CD4-positive, alpha-beta T cell treated with Interleukin-15 for 4 hours (primary cell): ENCODE measurements around the gene SF3A2.
"Not testable (repeated sequence)": the region's sequence is repeated elsewhere in the genome, so short reads cannot be mapped to it uniquely, and the experiment has no call there.

Source experiments
- DNase-seq: peaks from one replicate; pipeline ENCODE4 v3.0.0-alpha.2; 2020; ENCODE audit warnings: low spot score

The SF3A2 gene

DNA sequence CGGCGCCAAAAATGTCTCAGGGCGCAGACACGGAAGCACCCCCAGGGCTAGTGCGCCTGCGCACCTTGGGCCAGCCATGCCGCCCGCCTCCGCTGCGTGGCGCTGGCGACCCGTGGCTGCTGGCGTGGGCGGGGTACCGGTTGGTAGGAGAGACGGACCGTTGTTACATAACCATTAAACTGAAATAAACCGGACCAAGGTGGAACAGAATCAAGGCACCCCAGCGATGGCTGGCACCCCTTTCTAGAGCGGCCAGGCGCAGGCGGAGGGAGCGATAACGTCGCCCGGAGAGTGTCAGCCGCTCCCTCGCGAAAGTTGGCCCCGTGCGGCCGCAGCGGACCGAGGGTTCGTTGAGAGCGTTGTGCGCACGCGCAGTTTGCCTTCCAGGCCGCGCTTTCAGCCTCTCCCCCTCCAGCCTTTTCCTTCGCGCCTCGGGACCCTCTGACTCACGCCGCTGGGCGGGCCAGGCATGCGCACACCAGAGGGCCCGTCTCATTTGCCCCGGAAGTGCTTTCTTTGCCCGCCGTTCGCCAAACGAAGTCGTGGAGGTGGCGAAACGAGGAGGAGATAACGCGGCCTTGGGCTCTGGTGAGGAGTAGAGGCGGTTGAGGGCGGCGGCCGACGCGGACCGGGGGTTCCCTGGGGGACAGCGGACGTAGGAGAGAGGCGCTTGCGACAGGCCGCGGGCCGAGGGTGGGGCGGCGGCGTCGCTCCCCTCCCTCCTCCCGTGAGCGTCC, at the start of gene SF3A2, which contains the start of gene PLEKHJ1:
SF3A2 (plus strand) TSS at position 511 of the 737 bp plus-strand sequence. CDS start 6,595 bp downstream, outside the sequence.
PLEKHJ1 (minus strand) TSS at position 16 of the 737 bp plus-strand sequence. CDS start 81 bp downstream, outside the sequence.
- DNase-seq: peak; percentile 97

DNA sequence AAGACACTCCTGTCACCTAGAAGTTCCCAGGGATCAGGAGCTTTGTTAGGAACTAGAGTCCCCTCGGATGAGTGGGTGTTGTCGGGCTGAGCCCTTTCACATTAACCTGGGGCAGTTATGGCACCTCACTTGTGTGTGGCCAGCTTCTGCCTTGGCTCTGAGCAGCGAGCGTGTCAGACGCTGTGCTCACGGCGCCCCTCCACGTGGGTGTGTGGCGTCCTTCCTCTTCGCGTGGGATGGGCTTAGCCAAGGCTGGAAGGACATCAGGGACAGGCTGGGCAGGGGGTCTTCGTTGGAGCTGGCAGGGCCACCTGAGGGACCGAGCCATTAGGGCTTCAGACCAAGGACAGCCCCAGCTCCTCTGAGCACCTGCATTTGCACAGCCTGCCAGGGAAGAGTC, 49.5 kb upstream of the SF3A2 start:
- DNase-seq: no peak

- DNase-seq: no peak
Observed at GRCh38 chr19:2188708-2189385, 47.8 kb upstream of the SF3A2 start.

GRCh38 chr19:2189880-2190279, 46.7 kb upstream of the SF3A2 start:
- DNase-seq: no peak

DNA sequence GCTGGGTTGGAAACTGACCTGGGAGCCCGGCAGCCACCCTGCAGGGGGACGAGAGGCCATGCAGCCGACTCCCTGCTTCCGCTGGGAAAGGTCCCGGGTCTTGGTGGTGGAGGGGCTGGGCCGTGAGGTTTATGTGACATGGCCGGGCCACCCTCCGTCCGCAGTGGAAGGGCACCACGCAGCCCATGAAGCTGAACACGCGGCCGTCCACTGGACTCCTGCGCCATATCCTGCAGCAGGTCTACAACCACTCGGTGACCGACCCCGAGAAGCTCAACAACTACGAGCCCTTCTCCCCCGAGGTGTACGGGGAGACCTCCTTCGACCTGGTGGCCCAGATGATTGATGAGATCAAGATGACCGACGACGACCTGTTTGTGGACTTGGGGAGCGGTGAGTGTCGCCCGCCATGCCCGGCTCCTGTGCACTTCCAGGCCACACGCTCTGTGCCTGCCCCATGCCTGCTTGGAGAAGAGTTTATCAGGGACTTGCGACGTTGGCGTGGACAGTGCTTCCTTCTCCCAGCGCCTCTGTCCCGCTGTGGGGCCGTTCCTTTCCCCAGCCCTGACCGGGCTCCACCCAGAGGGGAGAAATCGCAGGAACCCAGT, 45.7 kb upstream of the SF3A2 start:
- no peak for DNase-seq

DNA sequence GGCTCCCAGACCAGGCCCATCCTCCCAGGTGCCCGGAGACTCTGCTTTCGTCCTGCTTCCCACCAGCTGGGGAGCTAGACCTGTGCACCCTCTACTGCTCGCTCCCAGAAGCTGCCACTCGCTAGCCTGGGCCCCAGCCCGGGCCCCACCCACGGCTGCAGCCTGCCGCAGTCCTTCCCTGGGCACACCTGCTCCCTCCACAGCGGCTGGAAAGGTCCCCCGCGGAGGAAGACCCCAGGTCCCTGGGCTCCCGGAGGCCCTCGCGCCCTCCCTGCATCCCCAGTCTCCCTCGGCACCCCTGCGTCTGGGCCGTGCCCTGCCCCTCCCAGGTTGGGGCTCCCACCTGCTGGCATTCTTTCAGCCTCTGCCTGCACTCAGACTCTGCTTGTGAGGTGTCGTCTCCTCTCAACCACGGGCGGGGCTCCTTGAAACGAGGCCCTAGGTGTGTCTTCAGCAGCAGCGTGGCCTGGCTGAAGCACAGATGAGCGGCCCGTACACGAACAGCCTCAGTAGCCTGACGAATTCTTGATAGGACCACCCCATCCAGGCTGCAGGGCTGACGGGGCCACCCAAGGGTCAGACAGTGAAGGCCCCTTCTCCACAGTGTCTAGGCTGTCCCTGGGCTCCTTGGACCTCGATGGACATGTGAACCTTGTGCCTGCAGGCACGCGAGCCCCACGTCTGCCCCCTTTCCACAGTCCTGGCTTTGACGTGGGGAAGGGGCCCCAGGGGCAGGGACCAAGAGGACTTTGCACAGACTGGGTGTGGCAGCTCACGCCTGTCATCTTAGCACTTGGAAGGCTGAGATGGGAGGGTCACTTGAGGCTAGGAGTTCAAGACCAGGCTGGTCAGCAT, 44.9 kb upstream of the SF3A2 start:
- no peak for DNase-seq

DNA sequence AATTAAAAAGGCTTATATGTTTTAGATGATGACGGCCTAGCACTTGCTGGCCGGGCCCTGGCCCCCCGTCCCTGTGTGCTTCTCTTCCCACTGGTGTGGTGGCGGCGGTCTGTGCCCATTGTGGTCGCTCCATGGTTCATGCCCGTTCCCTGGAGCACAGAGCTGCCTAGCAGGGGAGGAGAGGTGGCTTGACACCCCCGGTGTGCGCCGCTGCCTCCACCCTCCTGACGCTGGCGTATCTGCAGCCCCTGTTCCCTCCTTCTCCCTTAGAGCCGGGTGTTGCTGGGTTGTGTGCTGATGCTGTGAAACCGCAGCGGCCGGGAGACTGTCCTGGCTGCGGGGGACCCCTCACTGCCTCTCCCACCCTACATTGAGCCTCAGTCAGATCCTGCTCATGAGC, 43.8 kb upstream of the SF3A2 start:
- no peak for DNase-seq

- DNase-seq: no peak
Observed at GRCh38 chr19:2193807-2194206, 42.8 kb upstream of the SF3A2 start.

DNA sequence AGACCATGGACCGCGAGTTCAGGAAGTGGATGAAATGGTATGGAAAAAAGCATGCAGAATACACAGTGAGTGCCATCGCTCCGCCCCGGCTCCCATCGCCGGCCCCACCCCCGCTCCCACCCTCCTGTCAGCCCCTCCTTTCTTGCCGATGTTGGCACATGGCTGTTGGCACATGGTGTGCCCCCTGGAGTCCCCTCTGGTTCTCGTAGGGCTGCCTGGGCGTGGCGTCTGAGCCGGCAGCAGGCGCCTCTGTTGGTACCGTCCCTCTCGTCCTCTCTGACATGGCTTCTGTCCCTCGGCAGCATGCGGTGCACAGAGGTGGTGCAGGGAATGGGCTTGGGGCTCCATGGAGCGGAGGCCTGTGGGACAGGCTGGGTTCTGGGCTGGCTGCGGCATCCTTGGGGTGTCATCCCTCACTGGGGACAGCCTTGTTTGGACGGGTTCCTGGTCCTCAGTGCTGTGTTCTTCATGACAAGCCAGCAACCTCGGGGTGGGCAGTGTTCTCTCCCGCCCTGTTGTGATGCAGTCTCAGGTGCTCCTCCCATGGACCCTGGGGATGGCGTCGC, 42.0 kb upstream of the SF3A2 start:
- DNase-seq: no peak

DNA sequence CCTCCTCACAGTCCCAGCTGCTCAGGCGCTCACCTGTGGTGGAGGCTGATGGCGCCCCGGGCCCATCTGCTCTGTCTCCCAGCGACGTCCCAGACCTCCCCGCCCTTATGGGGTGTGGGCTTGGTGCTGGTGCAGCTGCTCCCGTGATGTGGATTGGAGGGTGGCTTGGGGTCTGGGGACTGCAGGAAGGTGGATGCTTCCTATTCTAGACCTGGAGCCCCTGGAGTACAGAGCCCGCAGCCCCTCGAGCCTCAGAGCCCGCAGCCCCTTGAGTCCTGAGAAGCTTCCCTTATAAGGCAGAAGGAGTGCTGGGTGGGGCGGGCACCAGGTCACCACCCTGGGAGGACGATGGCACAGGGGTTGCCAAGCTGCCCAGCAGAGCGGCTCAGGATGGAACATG, 41.3 kb upstream of the SF3A2 start:
- DNase-seq: no peak

DNA sequence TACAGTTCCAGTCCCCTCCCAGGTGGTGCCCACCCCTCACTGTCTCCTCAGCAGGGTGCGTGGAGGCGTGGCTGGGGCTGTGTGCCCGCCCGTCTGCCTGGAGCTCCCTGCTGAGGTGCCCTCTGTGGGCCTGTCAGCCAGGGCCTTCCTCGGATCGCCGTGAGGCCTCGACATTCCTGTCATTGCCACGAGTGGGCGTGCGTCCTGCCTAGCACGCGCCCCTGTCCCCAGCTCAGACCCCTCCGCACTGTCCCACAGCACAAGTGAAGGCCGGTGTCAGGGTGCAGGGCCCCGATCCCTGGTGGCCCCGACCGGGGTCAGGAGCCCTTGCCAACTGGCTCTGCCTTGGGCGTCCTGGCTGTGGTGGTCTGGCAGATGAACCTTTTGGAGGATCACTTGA, 40.7 kb upstream of the SF3A2 start:
- DNase-seq: no peak

DNA sequence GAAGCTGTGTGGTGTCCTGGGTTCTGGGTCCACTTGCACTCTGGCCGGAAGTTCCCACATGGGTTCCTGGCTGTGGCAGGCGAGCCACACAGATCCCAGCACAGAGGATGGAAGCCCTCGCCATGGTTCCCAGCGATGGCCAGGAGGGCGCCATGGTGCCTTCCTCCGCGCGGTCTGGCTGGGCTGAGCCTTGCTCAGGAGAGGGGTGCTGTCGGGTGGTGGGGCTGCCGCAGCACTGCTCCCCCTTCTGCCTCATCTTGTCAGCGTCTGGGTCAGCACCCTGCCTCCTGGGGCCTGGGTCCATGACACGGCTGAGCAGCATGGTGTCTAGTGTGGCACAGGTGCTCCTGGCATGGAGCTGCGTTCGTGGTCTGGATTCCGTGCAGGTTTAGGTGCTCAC, 39.4 kb upstream of the SF3A2 start:
- no peak for DNase-seq

DNA sequence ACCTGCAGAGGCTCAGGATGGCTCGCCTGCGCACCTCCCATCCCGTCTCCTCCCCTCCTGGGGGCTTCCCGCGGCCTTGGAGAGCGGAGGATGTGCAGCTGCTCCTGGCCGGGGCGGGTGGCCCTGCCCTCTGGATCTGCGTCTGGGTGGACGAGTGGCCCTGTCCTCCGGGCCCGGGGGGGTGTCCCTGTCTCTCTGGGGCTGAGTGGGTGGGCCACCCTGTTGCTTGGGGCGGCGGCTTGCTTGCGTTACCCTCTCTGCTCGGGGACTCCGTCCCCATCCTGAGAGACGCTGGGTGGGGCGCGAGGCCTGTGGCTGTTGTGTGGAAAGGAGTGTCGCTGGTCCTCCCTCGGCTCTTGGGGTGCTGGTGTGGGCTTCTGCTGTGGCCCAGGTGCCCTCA, 38.3 kb upstream of the SF3A2 start:
- no peak for DNase-seq

DNA sequence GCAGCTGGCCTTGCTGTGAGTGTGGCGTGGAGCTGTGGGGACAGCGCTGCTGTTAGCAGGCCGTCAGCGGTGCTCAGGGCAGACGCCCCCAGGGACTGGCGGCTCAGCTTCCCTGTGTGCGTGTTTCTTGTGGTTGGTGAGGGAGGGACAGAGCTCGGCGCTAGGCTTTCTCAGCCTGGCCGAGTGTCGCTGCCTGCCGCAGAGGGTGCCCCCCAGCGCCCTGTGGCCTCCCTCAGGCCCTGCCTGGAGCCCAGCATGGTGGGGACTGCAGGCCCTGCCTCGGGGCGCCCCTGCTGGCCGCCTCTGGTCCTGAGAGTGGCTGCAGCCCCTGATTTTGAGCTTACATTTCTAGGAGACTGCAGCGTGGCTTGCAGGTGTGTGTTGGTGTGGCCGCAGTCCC, 37.4 kb upstream of the SF3A2 start:
- DNase-seq: no peak

DNA sequence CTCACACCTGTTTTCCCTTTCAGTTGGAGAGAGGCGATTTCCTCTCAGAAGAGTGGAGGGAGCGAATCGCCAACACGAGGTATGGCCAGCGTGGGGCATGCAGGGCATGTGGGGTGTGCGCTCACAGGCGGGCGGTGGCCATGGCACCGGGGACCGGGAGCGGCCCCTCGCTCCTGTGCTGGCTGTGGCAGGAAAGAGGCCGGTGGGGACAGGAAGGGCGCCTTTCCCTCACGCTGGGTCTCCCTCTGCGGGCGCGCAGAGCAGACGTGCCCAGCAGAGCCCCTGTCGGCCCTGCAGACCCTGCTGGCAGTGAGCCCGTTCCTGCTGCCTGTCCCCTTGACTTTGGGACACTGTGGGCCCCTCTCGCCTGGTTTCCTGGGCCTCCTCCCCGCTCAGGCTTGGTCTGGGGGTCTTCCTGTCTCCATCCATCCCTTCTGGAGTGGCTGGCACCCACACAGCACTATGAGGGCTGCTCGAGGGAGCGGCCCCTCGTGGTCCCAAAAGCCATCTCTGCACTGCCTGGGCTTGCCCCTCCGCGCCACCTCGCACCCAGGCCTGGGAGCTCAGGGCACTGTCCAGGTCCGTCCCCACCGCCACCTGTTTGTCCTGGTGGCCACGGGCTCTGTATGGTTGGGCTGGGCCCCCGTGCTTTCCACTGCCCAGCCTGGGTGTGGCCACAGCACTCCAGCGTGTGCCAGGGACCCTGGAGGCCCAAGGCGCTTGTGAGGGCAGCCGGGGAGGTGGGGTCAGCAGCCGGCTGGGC, 36.6 kb upstream of the SF3A2 start:
- DNase-seq: no peak

GRCh38 chr19:2200624-2201294, 35.9 kb upstream of the SF3A2 start:
- DNase-seq: not testable (repeated sequence)

DNA sequence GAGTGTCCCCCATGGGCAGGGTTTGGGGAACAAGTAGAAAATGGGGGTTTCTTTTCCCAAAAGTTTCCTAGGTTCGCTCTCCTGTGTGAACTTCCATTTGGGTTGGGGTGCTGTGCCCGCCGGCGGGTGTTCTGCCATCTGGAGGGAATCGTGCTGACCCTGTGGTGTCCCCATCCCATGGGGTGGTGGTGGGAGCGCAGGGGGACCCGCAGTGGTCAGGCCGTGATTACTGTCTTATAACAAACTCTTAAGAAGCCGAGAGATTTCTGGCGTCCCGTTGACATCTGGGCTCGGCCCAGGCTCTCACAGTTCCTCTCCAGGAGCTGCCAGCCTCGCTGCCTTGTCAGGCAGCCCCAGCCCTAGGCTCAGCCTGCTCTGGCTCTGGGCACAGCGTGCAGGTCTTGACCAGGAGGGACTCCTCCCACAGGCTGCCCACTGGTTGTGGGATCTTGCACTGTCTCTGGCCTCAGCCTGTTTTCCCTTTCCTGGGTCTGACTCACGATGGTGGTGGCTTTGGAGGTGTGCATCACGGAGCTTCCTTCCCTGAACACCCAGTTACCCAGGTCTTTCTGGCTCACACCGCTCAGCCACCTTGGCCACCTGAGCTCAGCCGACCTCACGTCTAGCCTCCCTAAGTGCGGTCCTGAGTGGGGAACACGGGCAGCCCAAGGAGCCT, 35.0 kb upstream of the SF3A2 start:
- no peak for DNase-seq

DNA sequence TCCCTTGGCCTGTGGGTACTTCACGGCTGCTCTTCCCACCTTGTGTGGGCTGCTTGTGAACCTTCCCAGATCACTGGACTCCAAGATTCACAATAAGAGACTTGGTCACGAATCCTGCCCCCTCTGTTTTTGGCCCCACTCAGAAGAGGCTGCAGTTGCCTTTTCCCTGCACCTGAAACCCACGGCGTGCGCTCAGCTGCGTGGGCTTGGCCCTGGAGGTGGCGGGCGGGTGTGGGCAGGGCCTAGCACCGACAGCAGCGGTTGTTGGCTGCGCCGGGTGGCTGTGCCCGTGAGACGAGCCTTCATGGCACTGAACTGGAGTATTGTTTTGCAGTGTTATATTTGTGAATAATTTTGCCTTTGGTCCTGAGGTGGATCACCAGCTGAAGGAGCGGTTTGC, 34.3 kb upstream of the SF3A2 start:
- DNase-seq: no peak

- DNase-seq: no peak
Observed at GRCh38 chr19:2207008-2207407, 29.6 kb upstream of the SF3A2 start.
